ENCODE data around the gene PTPRG.

Gene PTPRG

DNA sequence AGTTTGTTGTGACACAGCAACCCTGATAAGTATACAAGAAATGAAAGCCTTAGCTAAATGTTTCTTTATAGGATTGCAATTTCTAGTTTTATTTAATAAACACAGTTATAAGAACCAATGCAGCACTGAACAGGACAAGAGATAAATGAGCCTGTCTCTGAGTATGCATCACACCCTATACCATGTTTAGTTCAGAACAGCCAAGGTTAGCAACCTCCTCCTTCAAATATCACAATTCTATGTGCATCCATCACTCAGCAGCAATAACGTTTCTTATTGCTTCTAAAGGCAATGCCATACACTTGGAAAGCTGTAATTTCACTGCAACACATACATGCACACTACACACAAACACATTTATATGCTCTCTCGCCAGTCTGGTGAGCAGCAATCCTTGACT is 280.6 kb downstream of the PTPRG start:
- no peak for DNase-seq

DNA sequence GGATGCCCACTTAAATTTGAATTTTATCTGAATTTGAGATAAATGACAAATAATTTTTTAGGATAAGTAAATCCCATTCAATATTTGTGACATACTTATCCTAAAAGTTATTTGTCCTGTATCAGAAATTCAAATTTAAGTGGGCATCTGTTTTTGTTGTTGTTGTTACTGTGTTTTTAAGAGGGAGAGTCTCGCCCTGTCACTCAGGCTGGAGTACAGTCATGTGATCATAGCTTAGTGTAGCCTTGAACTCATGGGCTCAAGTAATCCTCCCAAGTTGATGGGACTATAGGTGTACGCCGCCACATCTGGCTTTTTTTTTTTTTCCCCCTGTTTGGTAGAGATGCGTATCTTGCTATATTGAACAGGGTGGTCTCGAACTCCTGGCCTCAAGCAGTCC is 283.0 kb downstream of the PTPRG start:
- no peak for DNase-seq

DNA sequence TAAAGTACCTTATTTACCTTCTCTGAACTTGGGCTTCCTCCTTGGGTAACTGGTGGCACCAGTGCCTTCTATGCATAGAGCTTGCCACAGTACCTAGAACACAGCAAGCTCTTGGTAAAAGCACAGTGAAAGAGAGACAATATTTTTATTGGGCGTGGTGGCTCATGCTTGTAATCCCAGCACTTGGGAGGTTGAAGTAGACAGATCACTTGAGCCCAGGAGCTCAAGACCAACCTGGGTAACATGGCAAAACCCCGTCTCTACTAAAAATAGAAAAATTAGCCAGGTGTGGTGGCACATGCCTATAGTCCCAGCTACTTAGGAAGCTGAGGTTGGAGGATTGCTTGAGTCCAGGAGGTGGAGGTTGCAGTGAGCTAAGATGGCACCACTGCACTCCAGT is 285.1 kb downstream of the PTPRG start:
- DNase-seq: no peak

DNA sequence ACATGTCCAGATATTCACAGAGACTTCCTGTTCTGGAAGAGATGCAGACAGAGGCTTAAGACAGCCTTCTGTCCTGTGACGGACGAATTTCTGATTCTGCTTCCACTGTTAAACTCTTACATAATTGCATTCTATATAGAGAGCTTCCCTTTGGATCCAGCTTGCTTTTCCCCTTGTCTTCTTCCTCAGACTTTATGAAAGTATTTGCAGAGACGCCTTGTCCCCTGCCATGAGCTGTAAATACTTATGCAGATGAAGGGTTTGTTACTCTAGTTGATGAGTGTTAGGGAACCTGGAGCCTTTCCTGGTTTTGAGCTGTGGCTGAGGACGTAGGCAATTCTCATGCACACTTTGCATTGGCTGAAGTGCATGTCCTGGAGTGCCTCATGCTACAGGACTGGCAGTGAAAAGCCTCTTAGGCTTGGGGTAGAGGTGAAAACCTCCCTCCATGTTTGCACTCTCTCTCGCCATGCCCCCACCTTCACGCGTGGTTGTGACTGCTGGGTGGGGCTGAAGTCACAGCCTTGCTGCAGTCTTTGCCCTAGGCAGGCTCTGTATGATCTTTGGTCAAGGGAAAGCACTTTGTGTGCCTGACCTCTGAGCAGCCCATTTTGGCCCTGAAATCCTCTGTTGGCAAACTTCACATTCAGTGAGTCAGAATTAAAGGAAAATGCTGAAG is 286.6 kb downstream of the PTPRG start:
- DNase-seq: no peak

DNA sequence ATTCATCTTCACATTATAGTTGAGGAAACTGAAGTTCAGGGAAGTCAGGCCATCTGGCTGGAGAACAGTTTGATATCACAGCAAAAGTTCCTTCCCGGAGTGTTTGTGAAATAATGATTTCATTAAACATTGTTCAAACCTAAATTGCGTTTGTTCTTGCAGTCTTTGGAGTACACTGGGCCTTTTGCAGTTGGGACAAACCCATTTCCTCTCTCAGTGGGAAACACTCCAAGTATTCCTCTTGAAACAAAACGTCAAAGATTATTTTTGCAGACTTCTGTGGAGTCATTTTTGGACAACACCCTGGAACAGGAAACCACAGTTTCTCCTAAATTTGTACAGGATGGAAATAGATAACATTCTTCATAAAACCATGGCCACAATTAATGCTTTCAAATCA is 287.5 kb downstream of the PTPRG start:
- DNase-seq: no peak

DNA sequence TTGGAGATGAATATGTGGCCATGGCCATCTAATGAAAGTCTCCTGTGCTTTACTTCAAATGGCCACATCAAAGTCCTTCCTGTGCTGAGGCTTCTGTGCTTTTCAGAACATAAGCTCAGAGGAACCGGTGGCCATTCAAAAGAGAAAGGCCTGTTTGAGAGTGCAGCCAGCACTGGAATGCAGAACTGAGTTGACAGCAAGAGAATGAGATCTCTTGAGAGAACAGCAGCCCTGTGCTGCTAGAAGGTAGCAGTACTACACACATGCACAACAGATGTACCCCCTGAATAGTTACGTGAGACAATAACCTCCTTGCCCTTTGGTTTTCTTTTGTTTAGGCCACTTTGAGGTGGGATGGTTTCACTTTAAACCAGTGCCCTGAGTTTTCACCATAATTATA is 292.5 kb downstream of the PTPRG start:
- DNase-seq: no peak

DNA sequence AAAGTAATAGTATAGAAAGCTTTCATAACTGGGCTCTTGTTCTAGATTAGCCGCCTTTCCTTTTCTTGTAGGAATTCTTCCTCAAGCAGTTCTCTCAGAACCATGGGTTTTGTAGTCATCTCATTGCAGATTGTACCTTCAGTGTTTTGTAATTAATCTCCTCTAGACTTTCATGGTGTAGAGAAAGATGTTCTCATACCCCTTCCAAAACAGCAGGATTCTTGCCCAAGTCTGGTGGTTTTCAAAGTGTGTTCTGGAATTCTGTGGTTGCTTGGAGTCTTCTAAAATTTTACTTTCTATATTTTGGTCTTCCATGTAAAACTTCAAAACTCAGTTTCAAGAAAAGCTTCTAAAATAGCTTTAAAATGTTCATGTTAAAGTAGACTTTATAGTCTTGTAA is 293.8 kb downstream of the PTPRG start:
- no peak for DNase-seq

DNA sequence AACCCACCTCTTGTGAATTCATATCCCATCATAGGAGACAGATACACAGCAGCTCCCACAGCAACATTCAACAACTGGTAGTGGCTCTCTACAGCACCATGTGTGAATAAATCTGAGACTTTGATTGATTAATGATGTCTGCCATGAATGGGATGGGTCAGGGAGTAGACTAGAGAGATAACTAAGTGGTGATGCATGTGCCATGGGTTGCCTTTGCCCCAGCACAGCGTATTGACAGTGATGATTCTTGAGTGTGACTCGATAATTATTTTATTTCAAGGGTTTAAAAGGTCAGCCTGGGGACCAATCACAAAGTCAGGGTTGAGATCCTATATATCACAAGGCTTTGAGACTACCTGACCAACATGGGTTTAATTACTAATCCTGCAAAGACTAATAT is 295.9 kb downstream of the PTPRG start:
- DNase-seq: no peak

DNA sequence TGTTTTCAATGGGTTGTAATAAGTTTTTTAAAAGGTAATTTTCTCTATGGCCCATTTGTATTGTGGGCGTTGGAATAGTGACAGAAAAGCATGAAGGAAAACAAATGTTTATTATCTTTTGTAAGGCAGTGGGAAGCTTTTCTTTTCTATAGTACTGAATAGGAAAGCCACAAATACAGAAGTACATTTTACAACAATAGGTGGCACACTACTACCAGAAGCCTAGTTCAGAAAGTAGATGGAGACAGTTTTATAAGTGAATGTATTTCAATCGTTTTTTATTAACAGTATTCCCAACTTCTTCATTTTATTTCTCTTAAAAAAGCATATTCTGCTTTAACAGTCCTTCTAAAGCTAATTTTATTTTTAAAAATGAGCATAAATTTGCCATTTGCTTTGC is 296.7 kb downstream of the PTPRG start:
- no peak for DNase-seq

DNA sequence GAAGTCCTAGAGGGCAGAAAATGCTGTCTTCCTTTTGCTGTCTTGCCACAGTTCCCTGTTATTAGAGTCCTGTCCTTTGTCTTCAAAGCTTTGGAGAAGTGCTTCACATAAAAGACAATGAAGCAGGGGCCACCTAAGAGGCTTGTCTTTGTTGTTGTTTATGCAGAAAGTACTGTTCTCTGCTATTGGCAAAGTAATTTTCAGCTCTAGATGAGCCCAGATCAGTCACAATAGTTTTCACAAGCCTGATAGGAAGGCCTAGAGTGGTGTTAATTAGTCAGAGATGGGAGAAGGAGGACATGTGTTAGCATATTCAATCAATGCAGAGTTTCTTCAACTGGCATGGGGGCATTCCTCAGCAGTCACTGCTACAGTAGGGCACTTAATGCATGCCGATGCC is 300.0 kb downstream of the PTPRG start:
- no peak for DNase-seq

DNA sequence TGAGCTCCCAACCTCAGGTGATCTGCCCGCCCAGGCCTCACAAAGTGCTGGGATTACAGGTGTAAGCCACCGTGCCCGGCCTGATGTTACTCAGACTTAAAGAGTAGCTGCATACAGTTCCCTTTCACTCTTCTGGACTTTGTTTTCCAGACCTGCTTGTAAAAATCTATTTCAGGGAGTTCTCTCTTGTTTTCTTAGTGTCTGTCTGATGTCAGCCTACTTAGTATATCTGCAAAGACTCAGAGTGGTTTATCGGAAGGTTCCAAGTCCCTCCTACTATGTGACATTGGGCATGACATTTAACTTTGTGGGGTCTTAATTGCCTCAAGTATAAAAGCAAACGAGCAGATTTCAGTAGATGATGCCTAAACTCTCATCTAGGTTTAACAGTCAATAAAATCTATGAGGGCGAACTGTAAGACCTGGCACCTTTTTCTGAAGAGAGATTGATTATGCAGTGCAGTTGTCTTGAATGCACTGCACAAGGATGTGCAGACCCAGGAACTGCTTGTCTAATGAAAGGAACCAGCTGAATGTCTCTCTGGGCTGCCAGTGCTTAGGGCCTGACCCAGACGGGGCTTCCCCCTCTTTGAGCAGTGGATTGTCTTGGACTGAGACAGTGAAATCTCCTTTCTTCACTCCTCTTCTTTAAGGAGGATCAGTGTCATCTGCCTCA is 301.4 kb downstream of the PTPRG start:
- DNase-seq: no peak

DNA sequence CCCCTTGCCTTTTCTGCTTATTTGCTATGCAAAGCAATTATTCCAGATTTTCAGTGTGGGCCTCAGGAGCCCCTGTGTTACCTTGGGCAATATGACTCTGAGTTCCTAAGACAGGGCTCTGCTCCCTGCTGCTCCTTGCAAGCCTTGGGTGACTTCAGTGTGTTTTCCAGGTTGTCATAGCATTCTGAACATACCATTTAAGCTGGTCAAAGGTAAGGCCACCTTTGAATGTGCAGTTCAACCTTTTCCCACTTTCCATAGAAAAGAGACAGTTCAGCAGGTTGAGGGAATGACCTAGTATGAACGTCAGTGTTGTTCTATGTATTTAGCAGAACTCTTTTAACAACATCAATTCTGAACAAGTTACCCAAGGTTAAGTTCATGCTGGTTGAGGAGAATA is 302.2 kb downstream of the PTPRG start:
- DNase-seq: no peak

DNA sequence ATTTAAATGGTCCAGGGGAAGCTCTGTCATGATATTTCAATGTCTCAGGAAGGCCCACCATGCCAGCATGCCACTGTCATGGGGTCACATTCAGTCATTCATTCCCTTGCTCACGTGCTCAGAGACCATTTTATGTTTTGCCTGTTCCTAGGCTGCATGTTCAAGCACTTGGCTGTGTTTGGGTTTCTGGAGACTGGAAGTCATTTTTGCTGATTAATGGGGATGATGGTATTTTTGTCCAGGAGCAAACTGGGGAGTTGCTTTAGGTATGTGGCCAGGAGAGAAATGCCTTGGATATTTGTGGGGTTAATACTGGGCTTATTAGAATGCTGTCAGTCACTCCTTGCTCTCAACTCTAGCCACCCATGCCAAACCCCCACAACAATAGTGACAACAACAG is 303.5 kb downstream of the PTPRG start:
- DNase-seq: no peak

DNA sequence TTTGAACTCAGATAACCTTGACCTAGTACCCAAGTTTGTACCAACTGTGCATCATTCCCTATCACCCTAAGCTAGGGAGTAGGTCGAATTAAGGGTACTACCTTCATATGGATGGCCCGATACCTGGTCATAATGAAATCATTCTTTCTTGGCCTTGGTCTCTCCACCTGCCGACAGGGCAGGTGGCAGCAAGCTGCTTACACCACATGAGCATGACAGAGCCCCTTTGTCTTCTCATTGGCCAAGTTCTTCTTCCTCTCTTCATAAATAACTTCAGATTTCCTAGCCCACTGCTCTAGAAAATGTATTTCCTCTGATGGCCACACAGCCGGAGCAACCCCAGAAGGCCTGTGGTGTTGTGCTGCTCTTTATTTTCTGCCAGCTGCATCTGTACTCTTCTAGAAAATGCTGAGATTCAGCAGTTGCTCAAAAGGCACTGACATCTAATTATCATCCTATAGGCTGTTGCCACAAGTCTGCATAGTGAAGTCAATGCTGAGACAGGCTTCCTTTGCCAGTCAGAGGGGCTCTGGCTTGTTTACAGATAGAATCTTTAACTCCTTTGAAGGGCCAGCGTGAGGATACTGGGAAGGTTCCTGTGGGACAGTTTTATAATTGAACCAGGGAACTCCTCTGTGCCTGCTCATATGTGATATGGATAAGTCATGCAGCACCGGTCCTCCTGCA is 304.2 kb downstream of the PTPRG start:
- no peak for DNase-seq

DNA sequence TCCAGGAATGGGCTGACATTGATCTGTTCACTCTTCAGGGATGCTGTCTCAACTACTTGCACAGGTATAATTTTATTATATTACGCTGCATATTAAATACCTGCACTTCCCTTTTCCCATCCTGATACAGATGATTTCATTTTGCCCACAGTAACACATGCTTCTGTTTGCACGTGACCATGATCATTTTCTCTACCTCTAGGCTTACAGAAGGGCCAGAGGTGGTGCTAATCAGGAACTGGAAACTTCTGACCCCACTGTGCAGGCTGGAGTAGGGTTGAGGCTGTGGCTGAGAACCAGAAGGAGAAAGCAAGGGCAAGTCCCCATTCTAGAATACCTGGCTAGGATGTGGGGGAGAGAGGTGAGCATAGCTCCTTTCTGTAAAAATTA is 304.8 kb downstream of the PTPRG start:
- no peak for DNase-seq

DNA sequence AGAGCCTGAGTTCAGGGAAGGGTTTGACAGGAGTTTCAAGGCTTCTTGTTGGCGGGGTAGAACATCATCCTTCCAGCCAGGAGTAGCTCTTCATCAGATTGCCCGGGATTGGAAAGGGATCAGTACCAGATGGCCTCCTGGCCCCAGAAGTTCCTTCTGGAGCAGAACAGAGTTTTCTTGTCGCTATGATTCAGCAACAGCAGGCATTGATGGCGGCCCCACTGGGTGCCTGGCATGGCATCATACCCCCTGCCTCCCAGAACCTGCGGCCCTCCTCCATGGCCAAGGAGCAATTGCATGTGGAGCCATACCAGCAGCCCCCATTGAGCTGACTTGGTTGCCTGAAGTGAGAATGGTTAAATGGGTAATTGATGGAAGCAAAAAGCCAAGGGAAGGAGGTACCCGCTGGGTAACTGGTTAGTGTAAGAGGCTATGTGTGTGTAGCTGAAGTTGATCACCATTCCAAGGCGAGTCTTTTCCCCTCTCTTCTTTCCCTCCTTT is 305.6 kb downstream of the PTPRG start:
- DNase-seq: no peak

DNA sequence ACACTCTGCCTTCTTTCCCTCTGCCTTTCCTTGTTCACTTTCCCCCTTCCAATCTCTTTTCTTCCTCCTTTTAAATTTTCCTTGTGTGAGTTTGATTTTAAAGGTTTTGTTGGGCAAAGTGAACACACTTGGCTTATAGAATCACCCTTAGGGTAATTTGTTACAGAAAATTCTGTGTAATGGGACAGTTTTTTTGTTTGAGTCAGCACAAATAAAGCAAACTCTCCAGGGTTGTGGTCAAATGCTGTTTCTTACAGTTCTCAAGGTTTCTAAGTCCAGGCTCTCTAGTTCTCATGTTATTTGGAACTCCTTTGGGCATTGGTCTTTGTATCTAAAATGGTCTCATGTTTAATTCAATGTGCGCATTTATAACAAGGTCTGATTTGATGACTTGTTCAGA is 307.1 kb downstream of the PTPRG start:
- no peak for DNase-seq

DNA sequence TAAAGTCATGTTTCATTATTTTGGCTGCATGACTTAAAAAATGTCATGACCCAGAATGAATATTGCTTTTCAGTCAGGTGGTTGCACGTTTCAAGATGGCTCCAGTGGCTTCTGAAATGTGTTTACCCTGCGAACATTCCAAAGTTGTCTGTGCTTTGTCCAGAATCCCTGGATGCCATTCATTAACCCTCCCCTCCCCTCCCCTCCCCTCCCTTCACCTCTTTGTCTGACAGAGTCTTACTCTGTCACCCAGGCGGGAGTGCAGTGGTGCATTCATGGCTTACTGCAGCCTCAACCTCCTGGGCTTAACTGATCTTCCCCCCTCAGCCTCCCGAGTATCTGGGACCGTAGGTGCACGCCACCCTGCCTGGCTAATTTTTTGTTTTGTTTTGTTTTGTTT is 308.0 kb downstream of the PTPRG start:
- no peak for DNase-seq

DNA sequence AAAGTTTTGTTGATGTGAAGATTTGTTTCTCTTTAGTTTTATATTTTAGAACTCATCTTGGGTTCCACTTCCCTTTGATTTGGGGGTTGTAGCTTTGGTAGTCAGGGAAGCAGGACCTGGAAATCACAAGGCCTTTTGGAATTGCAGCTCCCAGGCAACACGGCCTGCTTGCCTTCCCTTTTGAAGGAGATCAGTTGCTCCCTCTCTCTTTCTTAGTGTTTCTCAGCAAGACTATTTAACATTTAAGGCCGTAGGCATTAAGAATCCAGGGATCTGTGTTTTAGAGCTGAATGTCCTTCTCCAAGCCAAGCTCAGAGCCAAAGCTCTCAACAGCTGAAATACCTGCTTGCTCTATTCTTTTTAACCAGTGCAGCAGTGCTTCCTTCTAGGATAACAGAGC is 310.3 kb downstream of the PTPRG start:
- DNase-seq: no peak

DNA sequence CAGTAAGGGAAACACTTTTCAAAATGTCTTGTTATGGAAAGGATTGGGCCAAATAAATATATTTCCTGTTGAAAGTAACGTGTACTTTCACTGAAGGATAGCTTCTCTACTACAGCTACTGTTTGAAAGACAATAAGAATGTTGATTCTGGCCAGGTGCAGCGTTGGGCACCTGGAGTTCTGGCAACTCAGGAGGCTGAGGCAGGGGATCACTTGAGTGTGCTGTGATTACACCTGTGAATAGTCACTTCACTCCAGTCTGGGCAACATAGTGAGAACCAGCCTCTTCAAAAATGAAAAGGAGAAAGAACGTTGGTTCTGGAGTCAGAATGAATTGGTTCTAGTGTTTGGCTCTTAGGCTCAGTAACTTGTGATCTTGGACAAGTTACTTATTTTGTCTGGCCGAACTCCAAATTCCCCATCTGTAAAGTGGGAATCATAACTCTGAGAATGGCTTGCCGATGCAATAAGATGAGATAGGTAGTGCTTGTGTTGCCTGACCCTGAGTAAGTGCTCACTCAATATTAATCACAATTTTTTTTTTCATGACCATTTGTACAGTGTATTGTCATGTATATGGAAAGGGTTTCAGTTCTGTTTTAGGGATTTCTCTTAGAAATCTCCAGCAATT is 310.8 kb downstream of the PTPRG start:
- no peak for DNase-seq

DNA sequence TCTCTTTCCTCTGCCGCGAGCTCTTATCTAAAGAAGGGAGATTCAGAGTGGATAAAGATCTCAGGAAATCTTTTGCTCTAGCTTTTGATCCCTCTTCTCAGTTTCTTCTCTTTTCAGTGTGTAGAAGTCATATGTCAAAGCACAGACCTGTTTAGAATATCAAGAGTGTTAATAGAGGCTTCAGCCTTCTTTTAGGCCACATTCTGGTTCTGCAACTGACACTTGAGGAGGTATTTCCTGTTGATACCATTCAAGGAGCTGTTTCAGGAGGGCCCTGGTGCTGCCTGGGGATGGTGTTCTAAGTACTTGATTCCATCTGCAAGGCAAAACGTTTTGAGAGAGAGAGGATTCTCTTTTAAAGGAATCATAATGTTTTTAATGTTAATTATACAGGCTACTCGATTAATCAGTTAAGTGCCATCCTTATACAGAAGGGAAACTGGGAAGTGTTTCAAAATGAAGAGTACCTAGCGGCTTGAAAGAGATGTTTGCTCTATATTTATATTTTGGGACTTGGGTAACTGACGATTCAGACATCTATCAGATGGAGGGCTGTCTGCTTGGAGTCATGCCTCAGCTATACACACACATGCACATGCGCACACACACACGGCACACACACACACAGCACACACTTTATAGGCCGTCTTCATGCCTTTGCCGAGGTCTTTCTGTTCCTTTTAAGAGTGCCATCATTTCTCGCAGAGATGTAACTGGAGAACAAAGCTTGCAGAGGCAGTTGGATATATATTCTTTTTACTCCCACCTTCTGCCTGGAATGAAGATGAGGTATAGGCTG is 313.9 kb downstream of the PTPRG start:
- DNase-seq: no peak

DNA sequence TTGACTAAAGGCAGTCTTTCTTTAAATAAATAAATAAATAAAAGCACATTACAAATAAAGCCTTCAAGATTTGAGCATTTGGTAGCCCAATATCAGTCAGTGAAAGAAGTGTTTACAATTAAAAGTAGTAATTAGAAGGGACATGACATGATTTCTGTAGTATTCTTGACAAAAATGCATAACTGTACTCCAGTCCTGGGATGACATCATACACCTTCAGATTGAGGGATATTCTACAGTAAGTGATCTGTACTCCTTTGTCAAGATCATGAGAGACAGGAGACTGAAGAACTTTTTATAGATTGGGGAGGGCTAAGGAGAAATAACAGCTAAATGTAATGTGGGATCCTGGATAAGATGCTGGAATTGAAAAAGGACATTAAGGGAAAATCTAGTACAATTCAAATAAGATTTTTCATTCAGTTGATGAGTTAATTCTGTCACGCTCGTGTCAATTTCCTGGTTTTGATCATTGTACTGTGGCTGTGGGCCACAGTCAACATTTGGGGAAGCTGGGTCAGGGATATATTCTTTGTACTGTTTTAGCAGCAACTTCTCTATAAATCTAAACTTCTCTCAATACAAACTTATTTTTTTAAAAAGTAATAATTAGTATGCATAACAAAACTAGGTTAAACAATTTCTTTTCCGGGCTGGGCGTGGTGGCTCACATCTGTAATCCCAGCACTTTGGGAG is 314.8 kb downstream of the PTPRG start:
- no peak for DNase-seq
